Measurements from ENCODE around the gene SNAPIN.

- TF ChIP-seq CTCF (IDR thresholded peaks at IDR 0.05) (no peak), POLR2AphosphoS5 (IDR thresholded peaks at IDR 0.05) (no peak)
Measured at GRCh38 chr1:153698923-153699714, 40.6 kb downstream of the SNAPIN start.
